Activated CD4-positive, alpha-beta T cell treated with anti-CD3 and anti-CD28 coated beads, Interleukin-2, Interleukin-6, amounts not matched to agents 100 ng/mL and 50 ng/mL, durations not matched to agents 16 hours and 8 hours (primary cell): ENCODE data around the gene POC5.
"Not testable (repeated sequence)": the region's sequence is repeated elsewhere in the genome, so short reads cannot be mapped to it uniquely, and the experiment has no call there.

Experiments
- DNase-seq: peaks from one replicate; pipeline ENCODE4 v3.0.0-alpha.2; 2020

POC5 gene

GRCh38 chr5:75717082-75717922 is at the start of gene POC5:
TSS of gene POC5 (minus strand) at chr5:75717437. CDS start at chr5:75712937, 4,500 bp downstream.
- peak; percentile 99 for DNase-seq

- no peak for DNase-seq
Measured at GRCh38 chr5:75758116-75758515, 40.9 kb upstream of the POC5 start.

- DNase-seq, result no peak
Measured at GRCh38 chr5:75756981-75757380, 39.7 kb upstream of the POC5 start.

- DNase-seq, result no peak
Measured at GRCh38 chr5:75756211-75756610, 39.0 kb upstream of the POC5 start.

- DNase-seq, result no peak
Measured at GRCh38 chr5:75753182-75753581, 35.9 kb upstream of the POC5 start.

GRCh38 chr5:75744355-75744754 is 27.1 kb upstream of the POC5 start:
- no peak for DNase-seq

- no peak for DNase-seq
Measured at GRCh38 chr5:75736273-75736672, 19.0 kb upstream of the POC5 start.

GRCh38 chr5:75734913-75735789 is 17.9 kb upstream of the POC5 start:
- DNase-seq, result peak; percentile 23

- no peak for DNase-seq
Measured at GRCh38 chr5:75733767-75734166, 16.5 kb upstream of the POC5 start.

- not testable (repeated sequence) for DNase-seq
Measured at GRCh38 chr5:75731515-75731914, 14.3 kb upstream of the POC5 start.

GRCh38 chr5:75729321-75729720 is 12.1 kb upstream of the POC5 start:
- DNase-seq, result no peak

- DNase-seq, result no peak
Measured at GRCh38 chr5:75727931-75728330, 10.7 kb upstream of the POC5 start.

GRCh38 chr5:75726224-75726623 is 9.0 kb upstream of the POC5 start:
- DNase-seq, result not testable (repeated sequence)

GRCh38 chr5:75723378-75723777 is 6.1 kb upstream of the POC5 start:
- no peak for DNase-seq

- no peak for DNase-seq
Measured at GRCh38 chr5:75721573-75721972, 4.3 kb upstream of the POC5 start.

GRCh38 chr5:75720882-75721281 is 3.6 kb upstream of the POC5 start:
- no peak for DNase-seq

- DNase-seq, result no peak
Measured at GRCh38 chr5:75716715-75717081, 539 bp downstream of the POC5 start.

- no peak for DNase-seq
Measured at GRCh38 chr5:75712091-75712490, 5.1 kb downstream of the POC5 start.

GRCh38 chr5:75711151-75711550 is 6.1 kb downstream of the POC5 start:
- no peak for DNase-seq

GRCh38 chr5:75710637-75711036 is 6.6 kb downstream of the POC5 start:
- DNase-seq, result no peak

- DNase-seq, result no peak
Measured at GRCh38 chr5:75707911-75708509, 9.2 kb downstream of the POC5 start.

GRCh38 chr5:75706775-75707174 is 10.5 kb downstream of the POC5 start:
- no peak for DNase-seq

GRCh38 chr5:75706016-75706415 is 11.2 kb downstream of the POC5 start:
- no peak for DNase-seq

- no peak for DNase-seq
Measured at GRCh38 chr5:75701856-75702255, 15.4 kb downstream of the POC5 start.
